Measurements from ENCODE around the gene MPND. TPM values are rescaled to one million over a fixed set of nuclear protein-coding genes. Genes with fewer than 3 reads are reported as not detected.

Gene MPND
- total RNA-seq, 1 donor from 2014 or later: 14.2 TPM

DNA sequence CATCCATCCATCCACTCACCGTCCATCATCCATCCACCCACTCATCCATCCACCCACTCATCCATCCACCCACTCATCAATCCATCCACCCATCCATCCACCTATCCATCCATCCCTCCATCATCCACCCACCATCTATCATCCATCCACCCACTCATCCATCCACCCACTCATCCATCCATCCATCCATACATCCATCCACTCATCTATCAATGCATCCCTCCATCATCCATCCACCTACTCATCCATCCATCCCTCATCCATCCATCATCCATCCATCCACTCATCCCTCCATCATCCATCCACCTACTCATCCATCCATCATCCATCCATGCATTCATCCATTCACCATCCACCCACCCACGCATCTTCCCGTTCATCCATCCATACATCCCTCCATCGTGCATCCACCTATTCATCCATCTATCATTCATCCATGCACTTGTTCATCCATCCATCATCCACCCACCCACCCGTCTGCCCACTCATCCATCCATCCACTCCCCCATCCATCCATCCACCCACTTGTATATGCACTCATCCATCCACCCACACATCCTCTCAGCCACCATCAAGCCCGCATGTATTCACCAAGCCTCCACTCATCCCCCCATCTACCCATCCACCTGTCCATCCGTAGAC is 8.3 kb upstream of the MPND start:
- Mint-ChIP-seq H3K4me3 (ENCODE audit: unreplicated experiment) (no peak overlapping the region), H3K27ac (ENCODE audit: unreplicated experiment) (no peak overlapping the region), H3K36me3 (ENCODE audit: unreplicated experiment) (no peaks in the 10 kb centered on the region), H3K9me3 (ENCODE audit: unreplicated experiment) (no peaks in the 10 kb centered on the region), H3K27me3 (ENCODE audit: unreplicated experiment) (no peaks in the 10 kb centered on the region), H3K4me1 (ENCODE audit: unreplicated experiment) (peaks cover 8% of the 10 kb centered on the region)
- TF ChIP-seq, protein P1, sequence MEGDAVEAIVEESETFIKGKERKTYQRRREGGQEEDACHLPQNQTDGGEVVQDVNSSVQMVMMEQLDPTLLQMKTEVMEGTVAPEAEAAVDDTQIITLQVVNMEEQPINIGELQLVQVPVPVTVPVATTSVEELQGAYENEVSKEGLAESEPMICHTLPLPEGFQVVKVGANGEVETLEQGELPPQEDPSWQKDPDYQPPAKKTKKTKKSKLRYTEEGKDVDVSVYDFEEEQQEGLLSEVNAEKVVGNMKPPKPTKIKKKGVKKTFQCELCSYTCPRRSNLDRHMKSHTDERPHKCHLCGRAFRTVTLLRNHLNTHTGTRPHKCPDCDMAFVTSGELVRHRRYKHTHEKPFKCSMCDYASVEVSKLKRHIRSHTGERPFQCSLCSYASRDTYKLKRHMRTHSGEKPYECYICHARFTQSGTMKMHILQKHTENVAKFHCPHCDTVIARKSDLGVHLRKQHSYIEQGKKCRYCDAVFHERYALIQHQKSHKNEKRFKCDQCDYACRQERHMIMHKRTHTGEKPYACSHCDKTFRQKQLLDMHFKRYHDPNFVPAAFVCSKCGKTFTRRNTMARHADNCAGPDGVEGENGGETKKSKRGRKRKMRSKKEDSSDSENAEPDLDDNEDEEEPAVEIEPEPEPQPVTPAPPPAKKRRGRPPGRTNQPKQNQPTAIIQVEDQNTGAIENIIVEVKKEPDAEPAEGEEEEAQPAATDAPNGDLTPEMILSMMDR (IDR thresholded peaks at IDR 0.05): no peak
- DNase-seq (ENCODE audit: extremely low spot score, unreplicated experiment): no peak

DNA sequence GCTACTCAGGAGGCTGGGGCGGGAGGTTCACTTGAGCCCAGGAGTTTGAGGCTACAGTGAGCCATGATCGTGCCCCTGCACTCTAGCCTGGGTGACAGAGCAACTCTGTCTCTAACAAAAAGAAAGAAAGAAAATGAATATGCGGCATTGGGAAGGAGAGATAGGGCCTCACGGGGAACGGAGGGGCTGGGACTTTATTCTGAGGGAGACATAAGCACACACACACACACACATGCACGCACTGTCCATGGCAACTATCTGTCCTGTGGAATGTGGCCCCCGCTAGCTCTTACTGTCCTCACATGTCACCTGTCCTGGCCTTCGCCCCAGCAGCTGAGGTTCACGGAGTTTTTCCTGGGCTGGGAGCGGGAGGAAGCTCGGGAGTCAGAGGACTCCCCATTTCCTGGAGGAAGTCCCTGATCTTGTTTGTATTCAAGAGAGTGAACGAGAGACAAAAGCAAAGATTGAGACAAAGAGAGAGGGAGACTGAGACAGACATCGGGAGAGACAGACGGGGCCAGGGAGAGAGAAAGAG is 5.4 kb upstream of the MPND start:
- Mint-ChIP-seq H3K4me3 (ENCODE audit: unreplicated experiment) (peak overlapping the region; percentile 66), H3K36me3 (ENCODE audit: unreplicated experiment) (no peaks in the 10 kb centered on the region), H3K27me3 (ENCODE audit: unreplicated experiment) (no peaks in the 10 kb centered on the region), H3K9me3 (ENCODE audit: unreplicated experiment) (no peaks in the 10 kb centered on the region), H3K4me1 (ENCODE audit: unreplicated experiment) (peaks cover 15% of the 10 kb centered on the region), H3K27ac (ENCODE audit: unreplicated experiment) (peak overlapping the region; percentile 86)
- DNase-seq (ENCODE audit: extremely low spot score, unreplicated experiment): no peak
- TF ChIP-seq, protein P1 (IDR thresholded peaks at IDR 0.05): no peak

DNA sequence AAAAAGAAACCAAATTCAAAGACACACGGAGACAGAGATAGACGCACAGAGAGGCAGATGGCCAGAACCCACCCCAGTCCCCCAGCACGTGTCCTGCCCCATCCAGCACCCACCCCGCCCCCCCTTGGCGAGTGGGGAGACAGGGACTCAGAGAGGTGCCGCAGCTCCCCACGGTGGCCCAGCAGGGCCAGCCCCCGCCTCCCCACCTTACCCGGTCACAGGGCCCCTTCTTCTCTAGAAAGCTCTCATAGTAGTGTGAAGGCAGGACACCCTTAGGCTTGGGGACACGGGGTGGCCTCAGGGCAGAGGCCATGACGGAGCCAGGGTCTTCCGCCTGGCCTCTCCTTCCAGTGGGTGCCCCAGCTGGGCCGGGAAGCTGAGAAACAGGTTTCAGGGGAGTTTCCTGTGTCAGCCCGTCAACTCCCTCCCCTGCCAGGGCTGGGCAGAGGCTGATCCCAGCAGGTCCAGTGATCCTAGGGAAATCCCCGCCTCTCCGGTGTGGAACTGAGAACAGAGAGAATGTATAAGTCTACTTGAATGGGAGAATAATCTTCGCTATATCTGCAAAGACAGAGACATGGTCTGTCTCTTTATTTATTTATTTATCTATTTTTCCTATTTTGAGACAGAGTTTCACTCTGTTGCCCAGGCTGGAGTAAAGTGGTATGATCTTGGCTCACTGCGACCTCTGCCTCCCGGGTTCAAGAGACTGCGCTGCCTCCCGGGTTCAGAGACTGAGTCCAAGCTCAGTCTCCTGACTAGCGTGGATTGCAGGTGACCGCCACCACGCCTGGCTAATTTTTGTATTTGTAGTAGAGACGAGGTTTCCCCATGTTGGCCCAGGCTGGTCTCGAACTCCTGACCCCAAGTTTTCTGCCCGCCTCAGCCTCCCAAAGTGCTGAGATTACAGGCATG is 4.7 kb upstream of the MPND start, which contains the start of gene STAP2:
STAP2 (minus strand) TSS at position 387 of the 915 bp plus-strand sequence; CDS start at position 313, 74 bp downstream.
- Mint-ChIP-seq H3K9me3 (ENCODE audit: unreplicated experiment) (no peaks in the 10 kb centered on the region), H3K4me1 (ENCODE audit: unreplicated experiment) (peaks cover 15% of the 10 kb centered on the region), H3K27ac (ENCODE audit: unreplicated experiment) (peak within 1 kb of the TSS; percentile 86), H3K36me3 (ENCODE audit: unreplicated experiment) (no peaks in the 10 kb centered on the region), H3K4me3 (ENCODE audit: unreplicated experiment) (peak within 1 kb of the TSS; percentile 66), H3K27me3 (ENCODE audit: unreplicated experiment) (no peaks in the 10 kb centered on the region)
- TF ChIP-seq, protein P1 (IDR thresholded peaks at IDR 0.05): no peak
- no peak for DNase-seq (ENCODE audit: extremely low spot score, unreplicated experiment)

DNA sequence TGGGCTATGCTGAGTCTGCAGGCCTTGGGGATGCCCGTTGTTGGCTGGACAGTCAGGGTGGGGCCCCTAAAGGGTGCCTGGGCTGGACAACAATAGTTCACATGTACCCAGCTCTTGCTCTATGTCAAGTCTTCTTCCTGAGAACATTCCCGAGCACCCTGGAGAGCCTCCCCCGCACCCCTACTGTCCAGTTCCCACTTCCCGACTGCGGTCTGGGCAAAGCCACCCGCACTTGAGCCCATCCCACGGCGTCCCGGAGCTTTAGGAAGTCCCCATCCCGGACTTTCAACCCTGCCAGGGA is 1.1 kb upstream of the MPND start:
- Mint-ChIP-seq H3K27ac (ENCODE audit: unreplicated experiment) (peak overlapping the region; percentile 94), H3K36me3 (ENCODE audit: unreplicated experiment) (peaks cover 5% of the 10 kb centered on the region)

More for the DNA sequence above, 1.1 kb upstream of the MPND start:
- H3K4me1 Mint-ChIP-seq (ENCODE audit: unreplicated experiment): peaks cover 18% of the 10 kb centered on the region
- TF ChIP-seq, protein P1 (IDR thresholded peaks at IDR 0.05): no peak
- no peak for DNase-seq (ENCODE audit: extremely low spot score, unreplicated experiment)
- H3K9me3 Mint-ChIP-seq (ENCODE audit: unreplicated experiment): no peaks in the 10 kb centered on the region
- no peaks in the 10 kb centered on the region for H3K27me3 Mint-ChIP-seq (ENCODE audit: unreplicated experiment)
- peak overlapping the region; percentile 91 for H3K4me3 Mint-ChIP-seq (ENCODE audit: unreplicated experiment)

Measured in osteocyte (in vitro differentiated cells).